ENCODE results near the gene LRRC72.

GRCh38 chr7:16585540-16585939 is 58.9 kb downstream of the LRRC72 start:
- TF ChIP-seq POLR2A (IDR thresholded peaks at IDR 0.05; ENCODE audit: low read length) (no peak), GATA1 (IDR thresholded peaks at IDR 0.05; ENCODE audit: low read depth, low read length) (no peak)

All from erythroblast (primary cell).